ENCODE results near the gene EXD3. TPM values are rescaled to one million over a fixed set of nuclear protein-coding genes. Genes with fewer than 3 reads are reported as not detected.

EXD3 gene
- total RNA-seq, 1 donor from 2014 or later, result 19.9 TPM

- Mint-ChIP-seq H3K4me1 (ENCODE audit: unreplicated experiment) (peaks cover 7% of the 10 kb centered on the region), H3K27me3 (ENCODE audit: unreplicated experiment) (peaks cover 10% of the 10 kb centered on the region), H3K27ac (ENCODE audit: unreplicated experiment) (no peak overlapping the region), H3K36me3 (ENCODE audit: low read depth, unreplicated experiment) (peaks cover 22% of the 10 kb centered on the region), H3K9me3 (ENCODE audit: unreplicated experiment) (no peaks in the 10 kb centered on the region), H3K4me3 (ENCODE audit: unreplicated experiment) (no peak overlapping the region)
- DNase-seq (ENCODE audit: low spot score), result no peak
- TF ChIP-seq CTCF (IDR thresholded peaks at IDR 0.05; ENCODE audit: unreplicated experiment), result no peak
Measured at GRCh38 chr9:137394866-137395665, 27.9 kb downstream of the EXD3 start.

- H3K4me3 Mint-ChIP-seq (ENCODE audit: unreplicated experiment), result no peak overlapping the region
- H3K9me3 Mint-ChIP-seq (ENCODE audit: unreplicated experiment), result no peaks in the 10 kb centered on the region
- no peak for DNase-seq (ENCODE audit: low spot score)
- no peak for TF ChIP-seq CTCF (IDR thresholded peaks at IDR 0.05; ENCODE audit: unreplicated experiment)
- peaks cover 2% of the 10 kb centered on the region for H3K4me1 Mint-ChIP-seq (ENCODE audit: unreplicated experiment)
- peaks cover 14% of the 10 kb centered on the region for H3K36me3 Mint-ChIP-seq (ENCODE audit: low read depth, unreplicated experiment)
- H3K27ac Mint-ChIP-seq (ENCODE audit: unreplicated experiment), result no peak overlapping the region
- peaks cover 5% of the 10 kb centered on the region for H3K27me3 Mint-ChIP-seq (ENCODE audit: unreplicated experiment)
Measured at GRCh38 chr9:137393176-137394150, 29.5 kb downstream of the EXD3 start.

- DNase-seq (ENCODE audit: low spot score), result no peak
- no peak for TF ChIP-seq CTCF (IDR thresholded peaks at IDR 0.05; ENCODE audit: unreplicated experiment)
- no peak overlapping the region for H3K27ac Mint-ChIP-seq (ENCODE audit: unreplicated experiment)
- H3K4me1 Mint-ChIP-seq (ENCODE audit: unreplicated experiment), result peaks cover 2% of the 10 kb centered on the region
- H3K9me3 Mint-ChIP-seq (ENCODE audit: unreplicated experiment), result no peaks in the 10 kb centered on the region
- peaks cover 8% of the 10 kb centered on the region for H3K36me3 Mint-ChIP-seq (ENCODE audit: low read depth, unreplicated experiment)
- H3K4me3 Mint-ChIP-seq (ENCODE audit: unreplicated experiment), result no peak overlapping the region
- H3K27me3 Mint-ChIP-seq (ENCODE audit: unreplicated experiment), result peaks cover 5% of the 10 kb centered on the region
Measured at GRCh38 chr9:137392232-137393007, 30.5 kb downstream of the EXD3 start.

GRCh38 chr9:137391411-137391754 is 31.6 kb downstream of the EXD3 start:
- H3K27me3 Mint-ChIP-seq (ENCODE audit: unreplicated experiment), result peaks cover 5% of the 10 kb centered on the region
- H3K4me3 Mint-ChIP-seq (ENCODE audit: unreplicated experiment), result no peak overlapping the region
- no peak for DNase-seq (ENCODE audit: low spot score)
- no peak overlapping the region for H3K27ac Mint-ChIP-seq (ENCODE audit: unreplicated experiment)
- peaks cover 3% of the 10 kb centered on the region for H3K4me1 Mint-ChIP-seq (ENCODE audit: unreplicated experiment)
- no peak for TF ChIP-seq CTCF (IDR thresholded peaks at IDR 0.05; ENCODE audit: unreplicated experiment)
- H3K36me3 Mint-ChIP-seq (ENCODE audit: low read depth, unreplicated experiment), result peaks cover 4% of the 10 kb centered on the region
- no peaks in the 10 kb centered on the region for H3K9me3 Mint-ChIP-seq (ENCODE audit: unreplicated experiment)

Data from endothelial cell (in vitro differentiated cells).